ENCODE measurements around the gene GLIS2.

GLIS2 gene

DNA sequence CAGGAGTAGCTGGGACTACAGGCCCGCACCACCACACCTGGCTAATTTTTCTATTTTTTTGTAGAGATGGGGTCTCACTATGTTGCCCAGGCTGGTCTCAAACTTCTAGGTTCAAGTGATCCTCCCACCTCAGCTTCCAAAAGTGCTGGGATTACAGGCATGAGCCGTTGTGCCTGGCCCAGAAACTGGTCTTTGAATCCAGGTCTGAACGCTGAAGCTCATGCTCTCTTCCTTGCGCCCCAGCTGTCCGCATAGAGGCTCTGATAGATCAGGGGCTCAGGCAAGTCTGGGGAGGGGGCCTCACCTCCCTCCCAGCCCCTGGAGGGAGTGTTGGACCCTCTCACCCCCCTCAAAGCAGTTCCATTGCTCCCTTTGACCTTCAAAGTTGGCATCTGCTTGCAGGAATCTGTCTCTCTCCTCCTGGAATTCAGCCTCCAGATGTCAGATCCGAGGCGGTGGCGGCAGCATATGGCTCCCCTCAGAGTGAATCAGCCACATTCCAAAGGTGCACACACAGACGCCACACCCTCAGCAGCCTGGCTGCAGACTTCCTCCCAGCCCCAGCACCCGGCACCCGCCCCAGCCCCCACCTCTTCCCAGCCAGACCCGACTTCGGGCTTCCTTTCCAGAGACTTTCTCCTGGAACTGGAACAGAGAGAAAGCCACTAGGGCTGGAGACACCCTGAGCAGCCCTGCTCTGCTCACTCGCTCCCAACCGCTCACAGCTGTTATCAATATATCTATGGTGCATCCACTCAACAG, 16.9 kb upstream of the GLIS2 start:
- DNase-seq = no peak

DNA sequence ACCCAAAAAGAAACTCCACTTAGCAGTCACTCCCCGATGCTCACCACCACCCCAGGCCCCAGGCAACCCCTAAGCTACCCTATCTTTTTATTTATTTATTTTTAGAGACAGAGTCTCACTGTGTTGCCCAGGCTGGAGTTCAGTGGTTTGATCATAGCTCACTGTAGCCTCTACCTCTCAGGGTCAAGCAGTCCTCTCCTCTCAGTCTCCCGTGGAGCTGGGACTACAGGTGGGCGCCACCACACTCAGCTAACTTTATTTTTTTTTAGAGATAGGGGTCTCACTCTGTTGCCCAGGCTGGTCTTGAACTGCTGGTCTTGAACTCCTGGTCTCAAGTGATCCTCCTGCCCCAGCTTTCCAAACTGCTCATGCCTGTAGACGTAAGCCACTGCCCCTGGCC, 14.7 kb upstream of the GLIS2 start:
- DNase-seq = no peak

- DNase-seq = no peak
Observed at GRCh38 chr16:4301968-4302367, 13.9 kb upstream of the GLIS2 start.

- DNase-seq = no peak
Observed at GRCh38 chr16:4303973-4304372, 11.9 kb upstream of the GLIS2 start.

- peak; percentile 66 for DNase-seq
Observed at GRCh38 chr16:4306470-4307214, 9.2 kb upstream of the GLIS2 start.

GRCh38 chr16:4307215-4308037, 8.4 kb upstream of the GLIS2 start:
- peak; percentile 98 for DNase-seq

- no peak for DNase-seq
Observed at GRCh38 chr16:4309102-4309832, 6.6 kb upstream of the GLIS2 start.

DNA sequence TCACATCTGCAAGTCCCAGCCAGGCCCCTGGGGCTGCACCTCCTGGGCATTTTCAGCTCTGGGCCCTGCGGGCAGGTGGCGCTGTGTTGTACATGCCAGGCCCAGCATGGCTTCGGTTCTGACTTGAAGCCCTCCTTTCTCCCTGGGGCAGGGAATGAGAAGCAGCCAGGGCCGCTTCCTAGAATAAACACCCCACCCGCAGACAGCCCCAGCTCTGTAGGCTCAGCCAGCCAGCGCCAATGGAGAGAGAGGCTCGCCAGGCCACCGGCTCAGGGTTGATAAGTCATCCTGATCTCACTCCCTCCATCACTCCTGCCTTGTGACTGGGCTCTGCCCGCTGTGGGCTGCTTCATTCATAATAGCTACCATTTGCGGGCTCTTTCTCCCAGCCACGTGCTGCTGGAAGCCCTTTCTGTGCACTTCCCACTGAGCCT, 6.0 kb upstream of the GLIS2 start:
- peak; percentile 65 for DNase-seq

- DNase-seq = peak; percentile 28
Observed at GRCh38 chr16:4313563-4314531, 2.0 kb upstream of the GLIS2 start.

- peak; percentile 31 for DNase-seq
Observed at GRCh38 chr16:4314532-4315185, 1.2 kb upstream of the GLIS2 start.

- no peak for DNase-seq
Observed at GRCh38 chr16:4316108-4316863, 419 bp downstream of the GLIS2 start.

GRCh38 chr16:4316864-4317531, 1.1 kb downstream of the GLIS2 start:
- DNase-seq = no peak

- DNase-seq = no peak
Observed at GRCh38 chr16:4317532-4318450, 1.9 kb downstream of the GLIS2 start.

- DNase-seq = no peak
Observed at GRCh38 chr16:4318451-4318910, 2.6 kb downstream of the GLIS2 start.

DNA sequence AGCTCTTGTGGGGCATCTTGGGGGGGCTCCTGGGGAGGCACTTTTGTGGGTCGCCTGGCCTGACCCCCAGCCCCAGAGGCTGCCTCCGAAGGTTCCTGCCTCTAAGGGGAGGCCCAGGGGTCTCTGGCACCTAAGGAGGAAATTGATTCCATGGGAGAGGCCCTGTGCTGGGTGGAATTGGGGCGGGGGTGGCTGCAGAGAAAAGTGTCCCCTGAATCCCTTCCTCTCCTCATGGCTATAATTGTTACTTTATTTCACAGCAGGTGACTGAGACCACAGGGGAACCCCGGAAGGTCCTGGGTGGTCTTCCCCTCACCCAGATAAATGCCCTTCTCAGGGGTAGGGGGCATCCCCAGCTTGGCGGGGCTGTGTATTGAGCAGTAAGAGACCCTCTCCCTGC, 3.1 kb downstream of the GLIS2 start:
- DNase-seq = no peak

DNA sequence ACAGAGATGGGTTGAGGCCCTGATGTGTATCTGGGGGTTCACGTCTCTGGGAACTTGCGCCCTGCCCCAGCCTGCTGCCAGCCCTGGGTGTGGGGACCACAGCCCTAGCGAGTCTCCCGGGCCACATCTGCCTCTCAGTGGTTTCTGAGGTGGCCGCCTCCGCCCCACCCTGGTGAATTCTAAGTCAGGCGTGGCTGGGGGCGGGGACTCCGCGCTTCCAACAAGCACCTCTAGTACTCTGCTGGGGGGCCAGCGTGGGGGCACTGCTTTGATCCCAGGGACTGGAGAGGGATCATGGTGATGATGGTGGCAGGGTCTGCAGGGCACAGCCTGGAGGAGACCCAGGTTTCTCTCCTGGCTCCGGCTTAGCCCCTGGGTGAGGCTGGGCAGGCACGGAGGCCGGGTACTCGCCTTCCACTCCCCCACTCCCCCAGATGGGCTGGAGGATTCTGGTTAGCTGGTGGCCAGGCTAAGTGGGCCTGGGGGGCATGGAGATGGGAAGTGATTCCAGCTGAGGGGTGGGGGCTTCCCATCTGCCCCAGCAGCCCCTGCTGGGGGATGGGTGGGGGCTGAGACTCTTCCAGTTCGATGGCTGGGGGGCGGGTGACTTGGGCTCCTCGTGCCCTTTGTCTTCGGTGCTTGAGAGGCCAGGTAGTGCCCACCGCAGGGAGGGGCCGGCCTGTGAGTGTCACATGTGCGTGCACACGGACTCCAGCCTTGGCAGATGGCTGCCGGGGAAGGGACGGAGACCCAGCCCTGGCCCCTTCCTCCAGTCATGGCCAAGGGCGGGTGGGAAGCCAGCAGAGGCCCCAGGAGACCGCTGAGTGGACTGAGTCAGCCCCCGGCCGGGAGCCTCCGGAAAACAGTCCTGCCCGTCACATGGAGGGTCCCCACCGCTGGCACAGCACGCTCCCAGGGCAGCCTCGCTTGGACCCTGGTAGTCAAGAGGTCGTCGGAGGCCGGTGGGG, 3.9 kb downstream of the GLIS2 start:
- peak; percentile 71 for DNase-seq

- DNase-seq = no peak
Observed at GRCh38 chr16:4320571-4321137, 4.8 kb downstream of the GLIS2 start.

All from CD4-positive, alpha-beta T cell treated with Interleukin-10 for 1 hour (primary cell).